ENCODE data around the gene GPR35.

GRCh38 chr2:240627736-240628506, 2.6 kb downstream of the GPR35 start:
- TF ChIP-seq CTCF (IDR thresholded peaks at IDR 0.05; ENCODE audit: insufficient read depth, low read depth, low read length): no peak
- TF ChIP-seq EZH2 (IDR thresholded peaks at IDR 0.05; ENCODE audit: insufficient read depth, low read length): no peak
